ENCODE measurements around the gene EIF2AK3.
"Not testable (repeated sequence)": the region's sequence is repeated elsewhere in the genome, so short reads cannot be mapped to it uniquely, and the experiment has no call there.

Gene EIF2AK3

DNA sequence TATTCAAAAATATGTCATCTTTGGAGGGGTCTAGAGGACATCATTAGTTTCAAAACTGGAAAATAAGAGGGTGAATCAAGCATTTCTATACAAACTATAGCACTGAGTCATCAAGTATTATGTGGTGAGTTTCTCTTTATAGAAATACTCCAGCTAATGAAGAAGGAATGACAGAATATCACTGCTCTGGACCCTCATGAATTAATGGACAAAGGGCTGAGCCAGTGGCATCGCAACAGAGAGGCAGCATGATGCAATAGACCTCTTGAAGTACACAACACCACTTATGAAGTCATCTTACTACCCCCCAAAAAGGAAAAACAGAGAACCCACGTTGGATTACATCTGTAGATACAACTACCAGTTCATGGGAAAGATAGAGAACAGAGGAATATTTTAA is 27.4 kb upstream of the EIF2AK3 start:
- Histone ChIP-seq H3K4me3 (no peak overlapping the region), H3K9me3 (no peaks in the 10 kb centered on the region), H3K36me3 (replicated peaks) (no peaks in the 10 kb centered on the region), H3K4me1 (no peaks in the 10 kb centered on the region), H3K27me3 (ENCODE audit: low read depth) (no peaks in the 10 kb centered on the region)
- in situ Hi-C loops (cut with MboI; ENCODE audit: low sequenced_read_pairs): no loop called here
- DNase-seq (ENCODE audit: low spot score in 2 of 2): no peak

DNA sequence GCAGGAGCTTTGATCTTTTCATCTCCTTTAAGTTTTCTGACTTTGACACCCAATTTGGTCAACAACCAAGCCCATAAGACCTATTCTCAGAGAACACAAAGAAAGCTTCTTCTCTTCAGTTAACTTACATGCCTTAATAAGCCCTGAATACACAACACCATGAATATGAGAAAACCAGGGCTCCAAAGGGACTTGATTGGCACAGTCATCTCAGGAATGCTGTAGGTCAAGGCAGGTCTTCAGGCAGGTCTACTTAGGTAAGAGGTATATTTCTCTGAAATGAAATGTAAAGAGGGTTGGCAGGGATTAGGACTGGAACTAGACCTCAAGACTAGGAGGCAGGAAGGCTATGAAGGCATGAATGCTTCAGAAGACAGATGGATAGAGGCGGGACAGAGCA is 24.4 kb upstream of the EIF2AK3 start:
- no peaks in the 10 kb centered on the region; the same call in 1 of the 2 replicates for H3K27me3 ChIP-seq (ENCODE audit: low read depth)
- DNase-seq (ENCODE audit: low spot score in 2 of 2): no peak
- no peak overlapping the region for H3K4me3 ChIP-seq
- no peaks in the 10 kb centered on the region for H3K9me3 ChIP-seq
- in situ Hi-C loops (cut with MboI; ENCODE audit: low sequenced_read_pairs): no loop called here
- no peaks in the 10 kb centered on the region for H3K36me3 ChIP-seq (replicated peaks)
- H3K4me1 ChIP-seq: no peaks in the 10 kb centered on the region

DNA sequence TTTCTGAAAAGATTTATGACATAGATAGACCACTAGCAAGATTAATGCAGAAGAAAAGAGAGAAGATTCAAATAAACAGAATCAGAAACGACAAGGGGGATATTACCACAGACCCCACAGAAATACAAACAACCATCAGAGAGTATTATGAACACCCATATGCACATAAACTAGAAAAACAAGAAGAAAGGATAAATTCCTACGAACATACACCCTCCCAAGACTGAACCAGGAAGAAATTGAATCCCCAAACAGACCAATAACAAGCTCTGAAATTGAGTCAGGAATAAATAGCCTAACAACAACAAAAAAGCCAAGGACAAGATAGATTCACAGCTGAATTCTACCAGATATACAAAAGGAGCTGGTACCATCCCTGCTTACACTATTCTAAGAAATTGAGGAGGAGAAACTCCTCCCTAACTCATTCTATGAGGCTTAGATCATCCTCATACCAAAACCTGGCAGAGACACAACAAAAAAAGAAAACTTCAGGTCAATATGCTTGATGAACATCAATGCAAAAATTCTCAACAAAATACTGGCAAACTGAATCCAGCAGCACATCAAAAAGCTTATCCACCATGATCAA is 18.1 kb upstream of the EIF2AK3 start:
- DNase-seq (ENCODE audit: low spot score in 2 of 2); H3K36me3 ChIP-seq (replicated peaks); H3K27me3 ChIP-seq (ENCODE audit: low read depth); H3K9me3 ChIP-seq; in situ Hi-C loops (cut with MboI; ENCODE audit: low sequenced_read_pairs); H3K4me1 ChIP-seq; H3K4me3 ChIP-seq: not testable (repeated sequence)

DNA sequence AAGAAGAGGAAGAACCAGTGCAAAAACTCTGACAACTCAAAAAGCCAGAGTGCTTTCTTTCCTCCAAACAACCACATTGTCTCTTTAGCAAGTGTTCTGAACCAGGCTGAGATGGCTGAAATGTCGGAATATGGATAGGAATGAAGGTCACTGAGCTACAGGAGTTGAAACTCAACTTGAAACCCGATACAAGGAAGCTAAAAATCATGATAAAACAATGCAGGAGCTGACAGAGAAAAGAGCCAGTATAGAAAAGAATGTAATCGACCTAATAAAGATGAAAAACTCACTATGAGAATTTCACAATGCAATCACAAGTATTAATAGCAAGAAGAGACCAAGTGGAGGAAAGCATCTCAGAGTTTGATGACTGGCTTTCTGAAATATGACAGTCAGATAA is 15.0 kb upstream of the EIF2AK3 start:
- H3K4me3 ChIP-seq: no peak overlapping the region
- H3K4me1 ChIP-seq: no peaks in the 10 kb centered on the region
- H3K9me3 ChIP-seq: no peaks in the 10 kb centered on the region; the same call in 1 of the 2 replicates
- in situ Hi-C loops (cut with MboI; ENCODE audit: low sequenced_read_pairs): no loop called here
- H3K27me3 ChIP-seq (ENCODE audit: low read depth): peaks cover 7% of the 10 kb centered on the region
- H3K36me3 ChIP-seq (replicated peaks): no peaks in the 10 kb centered on the region
- DNase-seq (ENCODE audit: low spot score in 2 of 2): no peak

DNA sequence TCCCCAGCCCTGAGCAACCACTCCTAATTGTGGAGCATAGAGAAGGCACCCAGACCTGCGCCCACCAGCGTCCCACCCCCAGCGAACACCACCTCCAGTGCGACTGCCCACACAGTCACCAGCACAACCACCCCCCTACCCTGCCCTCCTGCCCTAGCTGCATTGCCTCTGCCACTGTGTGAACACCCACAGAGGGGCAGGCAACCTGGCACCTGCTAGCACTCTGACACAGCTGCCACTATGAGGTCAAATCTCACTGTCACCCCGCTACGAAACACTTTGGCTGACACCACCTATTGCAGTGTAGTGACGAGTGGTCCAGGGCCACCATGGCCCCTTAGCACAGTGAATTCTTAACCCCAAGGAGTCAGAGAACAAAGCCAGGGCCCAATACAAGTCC is 14.1 kb upstream of the EIF2AK3 start:
- no peak overlapping the region for H3K4me3 ChIP-seq
- no peaks in the 10 kb centered on the region for H3K36me3 ChIP-seq (replicated peaks)
- no peak for DNase-seq (ENCODE audit: low spot score in 2 of 2)
- H3K9me3 ChIP-seq: no peaks in the 10 kb centered on the region; the same call in 1 of the 2 replicates
- in situ Hi-C loops (cut with MboI; ENCODE audit: low sequenced_read_pairs): no loop called here
- no peaks in the 10 kb centered on the region for H3K4me1 ChIP-seq
- H3K27me3 ChIP-seq (ENCODE audit: low read depth): peaks cover 7% of the 10 kb centered on the region

DNA sequence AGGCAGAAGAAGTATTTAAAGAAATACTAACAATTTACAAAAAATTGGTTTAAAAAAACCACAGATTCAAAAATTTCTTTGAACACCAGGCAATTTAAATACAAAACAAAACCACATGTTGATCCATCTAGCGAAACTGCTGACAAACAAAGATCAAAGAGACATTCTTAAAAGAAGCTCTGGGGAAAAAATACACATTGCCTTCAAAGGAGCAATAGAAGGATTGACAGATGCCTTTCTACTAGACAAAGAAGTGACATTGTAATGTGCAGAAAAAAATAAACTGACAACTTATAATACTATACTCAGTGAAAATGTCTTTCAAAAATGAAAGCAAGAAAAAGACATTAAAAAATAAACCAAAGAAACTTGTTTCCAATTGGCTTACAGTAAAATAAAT is 12.6 kb upstream of the EIF2AK3 start:
- no peaks in the 10 kb centered on the region for H3K36me3 ChIP-seq (replicated peaks)
- DNase-seq (ENCODE audit: low spot score in 2 of 2): no peak
- H3K9me3 ChIP-seq: no peaks in the 10 kb centered on the region; the same call in 1 of the 2 replicates
- H3K27me3 ChIP-seq (ENCODE audit: low read depth): peaks cover 6% of the 10 kb centered on the region
- no peak overlapping the region for H3K4me3 ChIP-seq
- in situ Hi-C loops (cut with MboI; ENCODE audit: low sequenced_read_pairs): no loop called here
- H3K4me1 ChIP-seq: no peaks in the 10 kb centered on the region

DNA sequence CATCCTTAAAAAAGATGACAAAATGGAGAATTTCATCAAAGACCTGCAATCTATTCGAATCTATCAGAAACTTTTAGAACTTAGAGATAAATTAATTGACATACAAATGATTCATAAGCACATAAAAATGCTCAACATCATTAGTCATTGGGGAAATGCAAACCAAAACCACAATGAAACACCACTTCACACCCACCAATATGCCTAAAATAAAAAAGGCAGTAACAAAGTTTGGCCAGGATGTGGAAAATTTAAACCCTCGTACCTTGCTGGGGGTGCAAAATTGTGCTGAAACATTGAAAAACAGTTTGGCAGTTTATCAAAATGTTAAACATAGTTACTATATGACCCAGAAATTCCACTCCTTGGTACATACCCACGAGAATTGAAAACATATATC is 11.5 kb upstream of the EIF2AK3 start:
- in situ Hi-C loops (cut with MboI; ENCODE audit: low sequenced_read_pairs): no loop called here
- Histone ChIP-seq H3K27me3 (ENCODE audit: low read depth) (peaks cover 5% of the 10 kb centered on the region), H3K36me3 (replicated peaks) (no peaks in the 10 kb centered on the region), H3K9me3 (no peaks in the 10 kb centered on the region), H3K4me1 (no peaks in the 10 kb centered on the region), H3K4me3 (no peak overlapping the region)
- DNase-seq (ENCODE audit: low spot score in 2 of 2): no peak

DNA sequence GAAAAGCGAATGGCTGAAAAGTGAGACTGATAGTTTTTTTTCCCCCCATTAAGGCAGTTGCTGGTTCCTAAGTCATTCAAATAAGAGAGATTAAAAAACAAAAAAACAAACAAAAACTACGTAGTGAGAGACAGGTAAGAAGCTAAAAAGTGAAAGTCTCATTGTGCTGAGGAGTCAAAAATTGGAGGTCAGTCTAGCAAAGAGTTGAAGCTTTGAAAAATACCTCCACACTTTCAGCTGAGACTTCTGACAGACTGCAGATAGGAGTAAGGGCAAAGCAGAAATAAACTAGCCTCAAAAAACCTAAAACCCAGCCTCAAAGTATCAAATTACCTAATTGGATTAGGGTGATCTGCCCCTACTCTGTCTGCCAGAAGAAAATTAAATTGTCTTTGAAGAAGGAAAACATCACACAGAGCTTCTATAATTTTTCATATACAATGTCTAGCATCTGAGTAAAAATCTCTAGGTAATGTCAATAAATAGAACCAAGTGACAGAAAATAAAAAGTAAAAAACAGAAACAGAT is 10.9 kb upstream of the EIF2AK3 start:
- DNase-seq (ENCODE audit: low spot score in 2 of 2): no peak
- Histone ChIP-seq H3K36me3 (replicated peaks) (no peaks in the 10 kb centered on the region), H3K4me1 (no peaks in the 10 kb centered on the region), H3K9me3 (no peaks in the 10 kb centered on the region), H3K4me3 (no peak overlapping the region), H3K27me3 (ENCODE audit: low read depth) (peaks cover 5% of the 10 kb centered on the region)
- in situ Hi-C loops (cut with MboI; ENCODE audit: low sequenced_read_pairs): no loop called here

DNA sequence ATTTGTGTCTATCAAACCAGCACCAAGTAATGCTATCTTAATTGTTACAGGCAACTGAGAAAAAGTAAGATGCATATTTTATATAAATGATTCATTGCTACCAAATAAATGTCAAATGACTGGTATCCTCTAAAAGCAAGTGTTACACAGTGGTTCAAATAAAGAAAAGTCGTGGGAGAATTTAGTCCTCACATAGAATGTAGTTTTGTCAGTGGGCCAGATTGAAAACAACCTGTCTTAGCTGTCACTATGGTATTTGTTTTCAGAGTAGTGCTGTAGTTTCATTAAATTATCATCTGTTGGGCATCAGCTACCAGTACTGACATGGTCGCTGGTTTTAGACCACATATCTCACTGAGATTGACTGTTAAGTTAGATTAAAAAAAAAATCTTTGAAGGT is 10.2 kb upstream of the EIF2AK3 start:
- no peaks in the 10 kb centered on the region for H3K9me3 ChIP-seq
- DNase-seq (ENCODE audit: low spot score in 2 of 2): no peak
- no peaks in the 10 kb centered on the region for H3K4me1 ChIP-seq
- in situ Hi-C loops (cut with MboI; ENCODE audit: low sequenced_read_pairs): no loop called here
- no peak overlapping the region for H3K4me3 ChIP-seq
- no peaks in the 10 kb centered on the region for H3K36me3 ChIP-seq (replicated peaks)
- peaks cover 5% of the 10 kb centered on the region for H3K27me3 ChIP-seq (ENCODE audit: low read depth)

DNA sequence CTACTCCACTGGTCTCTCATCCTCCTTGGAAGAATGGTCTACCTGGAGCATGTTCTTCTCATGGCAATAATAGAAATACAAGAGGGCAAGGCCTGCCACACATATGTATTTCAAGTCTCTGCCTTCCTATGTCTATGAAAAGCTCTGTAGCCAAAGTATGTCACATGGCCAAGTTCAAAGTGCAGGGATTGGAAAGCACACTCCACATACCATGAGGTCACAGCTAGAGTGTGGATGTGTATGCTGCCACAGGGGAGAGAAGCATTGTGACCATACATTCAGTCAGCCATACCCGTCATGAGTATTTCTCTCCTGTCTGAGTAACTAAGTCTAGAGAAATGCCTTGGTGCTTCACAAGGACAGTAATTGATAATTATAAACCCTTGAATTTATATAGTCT is 8.8 kb upstream of the EIF2AK3 start:
- Histone ChIP-seq H3K9me3 (no peaks in the 10 kb centered on the region), H3K27me3 (ENCODE audit: low read depth) (peaks cover 5% of the 10 kb centered on the region), H3K36me3 (replicated peaks) (no peaks in the 10 kb centered on the region), H3K4me3 (no peak overlapping the region), H3K4me1 (no peaks in the 10 kb centered on the region)
- no peak for DNase-seq (ENCODE audit: low spot score in 2 of 2)
- in situ Hi-C loops (cut with MboI; ENCODE audit: low sequenced_read_pairs): no loop called here

DNA sequence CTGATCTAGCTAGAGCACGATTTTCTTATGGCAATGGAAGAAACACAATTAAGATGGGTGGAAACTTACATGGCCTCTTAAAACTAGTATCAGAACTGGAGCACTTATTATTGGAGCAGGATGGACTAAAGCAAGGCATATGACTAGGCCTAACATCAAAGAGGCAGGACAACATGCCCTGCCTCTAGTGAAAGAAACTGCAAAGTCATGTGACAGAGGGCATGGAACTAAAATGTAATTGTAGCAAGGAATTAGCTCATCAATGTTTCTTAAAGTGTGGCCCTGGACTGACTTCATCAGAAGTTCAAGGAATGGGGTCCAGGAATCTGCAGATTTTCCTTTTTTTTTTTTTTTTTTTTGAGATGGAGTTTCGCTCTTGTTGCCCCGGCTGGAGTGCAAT is 5.3 kb upstream of the EIF2AK3 start:
- no peaks in the 10 kb centered on the region for H3K36me3 ChIP-seq (replicated peaks)
- in situ Hi-C loops (cut with MboI; ENCODE audit: low sequenced_read_pairs): no loop called here
- H3K4me1 ChIP-seq: peaks cover 3% of the 10 kb centered on the region; the same call in 1 of the 2 replicates
- no peaks in the 10 kb centered on the region for H3K9me3 ChIP-seq
- H3K27me3 ChIP-seq (ENCODE audit: low read depth): peaks cover 2% of the 10 kb centered on the region; the same call in 1 of the 2 replicates
- DNase-seq (ENCODE audit: low spot score in 2 of 2): no peak
- no peak overlapping the region for H3K4me3 ChIP-seq

DNA sequence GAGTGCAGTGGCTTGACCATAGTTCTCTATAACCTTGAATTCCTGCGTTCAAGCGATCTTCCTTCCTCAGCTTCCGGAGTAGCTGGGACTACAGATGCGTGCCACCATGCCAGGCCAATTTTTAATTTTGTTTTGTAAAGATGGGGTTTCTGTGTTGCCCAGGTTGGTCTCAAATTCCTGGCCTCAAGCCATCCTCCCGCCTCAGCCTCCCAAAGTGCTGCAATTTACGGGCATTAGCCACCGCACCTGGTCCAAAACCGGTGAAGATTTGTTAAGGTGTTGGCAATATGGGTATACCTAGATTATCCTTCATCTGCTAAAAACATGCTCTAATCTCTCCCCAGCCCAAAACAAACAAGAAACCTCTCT is 1.3 kb upstream of the EIF2AK3 start:
- no peaks in the 10 kb centered on the region for H3K27me3 ChIP-seq (ENCODE audit: low read depth)
- in situ Hi-C loops (cut with MboI; ENCODE audit: low sequenced_read_pairs): no loop called here
- H3K36me3 ChIP-seq (replicated peaks): no peaks in the 10 kb centered on the region
- DNase-seq (ENCODE audit: low spot score in 2 of 2): no peak
- peak overlapping the region; percentile 78 for H3K4me3 ChIP-seq
- H3K9me3 ChIP-seq: no peaks in the 10 kb centered on the region
- H3K4me1 ChIP-seq: peaks cover 13% of the 10 kb centered on the region

DNA sequence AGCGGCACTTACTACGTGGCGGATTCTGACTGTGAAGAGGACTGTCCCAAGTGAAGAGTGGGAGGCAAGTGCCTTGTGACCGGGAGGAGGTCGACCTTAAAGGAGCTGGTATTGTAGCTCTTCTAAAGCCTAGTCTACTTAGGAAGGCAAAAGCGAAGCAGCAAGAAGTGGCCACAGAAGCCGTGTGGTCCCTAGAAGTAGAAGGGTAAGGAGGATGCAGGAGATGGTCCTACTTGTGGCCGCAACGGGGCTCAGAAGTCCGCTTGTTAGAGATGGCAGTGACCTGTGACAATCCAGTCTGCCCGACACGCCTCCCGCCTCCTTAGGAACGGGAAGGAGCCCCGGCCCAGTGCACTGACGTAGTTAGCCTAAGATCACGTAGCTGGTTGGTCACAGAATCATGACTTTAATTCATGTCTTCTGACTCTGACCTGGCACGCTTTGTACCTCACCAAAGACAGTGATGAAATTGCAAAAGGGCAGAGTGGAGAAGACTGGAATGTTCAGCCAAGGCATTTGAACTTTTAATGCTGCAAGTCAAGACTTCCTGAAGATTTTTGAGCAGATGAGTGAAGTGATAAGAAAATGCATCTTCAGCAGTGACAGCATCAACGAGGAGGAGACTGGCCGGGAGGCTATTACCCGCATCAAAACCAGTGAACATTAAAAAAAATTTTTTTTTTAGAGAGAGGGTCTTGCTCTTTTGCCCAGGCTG is 749 bp upstream of the EIF2AK3 start:
- in situ Hi-C loops (cut with MboI; ENCODE audit: low sequenced_read_pairs): no loop called here
- Histone ChIP-seq H3K9me3 (no peaks in the 10 kb centered on the region), H3K4me3 (peak overlapping the region; percentile 78), H3K27me3 (ENCODE audit: low read depth) (no peaks in the 10 kb centered on the region), H3K4me1 (peaks cover 13% of the 10 kb centered on the region), H3K36me3 (replicated peaks) (no peaks in the 10 kb centered on the region)
- peak; percentile 72 to 86 for DNase-seq (ENCODE audit: low spot score in 2 of 2)

DNA sequence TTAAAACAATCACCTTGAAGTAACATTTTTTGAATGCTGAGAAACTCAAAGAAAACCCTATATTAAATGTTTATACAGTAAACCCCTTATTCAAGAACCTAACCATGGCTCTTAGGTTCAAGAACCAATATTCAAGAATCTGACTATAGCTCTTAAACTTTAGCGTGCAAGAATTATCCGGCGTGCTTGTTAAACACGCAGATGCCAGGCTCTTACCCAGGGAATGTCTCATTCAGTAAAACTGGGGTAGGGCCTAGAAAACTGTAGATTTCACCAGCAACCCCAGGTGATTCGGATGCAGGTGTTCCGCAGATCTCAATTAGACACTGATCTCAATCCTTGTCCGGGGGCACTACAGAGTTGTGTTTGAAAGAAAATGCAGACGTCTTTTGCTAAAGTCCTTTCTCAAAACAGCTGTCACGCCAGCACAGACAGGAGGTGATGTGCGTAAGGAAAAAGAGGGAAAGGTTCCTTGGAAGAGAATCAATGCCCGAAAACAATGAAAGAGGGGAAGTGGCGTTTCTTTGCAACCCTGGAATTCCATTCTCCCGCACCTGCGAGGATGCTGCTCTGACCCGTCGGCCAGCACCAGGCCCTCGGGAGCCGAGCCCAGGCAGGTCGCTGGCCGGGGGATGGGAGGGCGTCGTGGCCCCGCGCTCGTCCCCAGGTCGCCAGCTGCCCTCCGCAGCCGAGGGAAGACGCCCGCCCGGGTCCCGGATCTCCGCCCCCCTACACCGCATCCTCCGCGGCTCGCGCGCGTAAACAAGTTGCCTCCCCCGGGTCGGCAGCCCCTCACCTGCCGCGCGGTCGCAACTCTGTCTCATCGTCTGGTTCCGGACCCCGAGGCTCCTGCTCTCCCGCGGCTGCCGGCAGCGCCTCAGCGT is 851 bp downstream of the EIF2AK3 start:
- H3K4me1 ChIP-seq: peaks cover 13% of the 10 kb centered on the region
- peak overlapping the region; percentile 78 for H3K4me3 ChIP-seq
- no peaks in the 10 kb centered on the region for H3K27me3 ChIP-seq (ENCODE audit: low read depth)
- in situ Hi-C loops (cut with MboI; ENCODE audit: low sequenced_read_pairs): no loop called here
- peak; percentile 6 to 36 for DNase-seq (ENCODE audit: low spot score in 2 of 2)
- no peaks in the 10 kb centered on the region for H3K9me3 ChIP-seq
- H3K36me3 ChIP-seq (replicated peaks): no peaks in the 10 kb centered on the region

Data from HAP-1 (cell line).